ENCODE results near the gene CHST10.
A peak's percentile ranks its signal among the peaks of the same experiment; 100 is the strongest.
"Not testable (repeated sequence)": the region's sequence is repeated elsewhere in the genome, so short reads cannot be mapped to it uniquely, and the experiment has no call there.

Gene CHST10

GRCh38 chr2:100391735-100392515, 25.5 kb downstream of the CHST10 start:
- DNase-seq, result no peak

- no peak for DNase-seq
Observed at GRCh38 chr2:100390001-100390940, 27.2 kb downstream of the CHST10 start.

DNA sequence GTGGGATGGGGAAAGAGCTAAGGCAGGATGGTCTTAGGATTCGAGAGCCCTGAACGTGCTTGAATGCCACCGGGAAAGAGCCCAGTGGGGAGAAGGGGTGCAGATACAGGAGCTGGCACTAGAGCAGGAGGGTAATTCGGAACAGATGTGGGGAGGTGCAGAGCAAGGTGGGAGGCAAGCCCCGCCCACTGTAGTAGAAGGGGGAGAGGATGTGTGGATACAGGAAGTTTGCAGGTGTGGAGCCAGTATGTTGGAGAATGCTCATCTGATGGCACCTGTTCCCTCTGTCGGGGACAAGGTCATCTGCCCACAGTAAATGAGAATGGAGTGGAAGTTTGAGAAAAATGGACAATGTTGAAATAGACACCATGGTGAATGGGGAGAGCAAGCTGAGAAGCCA, 28.8 kb downstream of the CHST10 start:
- no peak for DNase-seq

- DNase-seq, result no peak
Observed at GRCh38 chr2:100383954-100384353, 33.5 kb downstream of the CHST10 start.

- no peak for DNase-seq
Observed at GRCh38 chr2:100383306-100383705, 34.2 kb downstream of the CHST10 start.

DNA sequence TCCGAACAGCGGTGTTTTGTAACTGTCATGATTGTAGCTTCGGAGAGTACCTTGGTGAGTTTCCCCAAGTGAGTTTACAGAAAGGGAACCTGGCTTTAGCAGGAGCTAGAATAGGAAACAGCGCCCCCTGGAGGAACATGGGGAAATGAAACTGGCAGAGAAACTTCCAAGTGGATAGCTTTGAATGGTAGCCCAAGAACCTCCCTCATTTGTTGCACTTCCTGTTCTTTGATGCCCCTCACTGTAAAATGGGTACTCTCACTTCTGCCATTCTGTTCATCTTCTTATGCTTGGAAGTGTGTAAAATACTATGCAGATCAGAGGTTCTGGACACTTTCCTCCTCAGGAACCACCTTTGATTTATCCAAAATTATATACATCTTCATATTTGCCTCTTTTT, 36.2 kb downstream of the CHST10 start:
- peak; percentile 49 for DNase-seq

- no peak for DNase-seq
Observed at GRCh38 chr2:100380681-100381080, 36.8 kb downstream of the CHST10 start.

DNA sequence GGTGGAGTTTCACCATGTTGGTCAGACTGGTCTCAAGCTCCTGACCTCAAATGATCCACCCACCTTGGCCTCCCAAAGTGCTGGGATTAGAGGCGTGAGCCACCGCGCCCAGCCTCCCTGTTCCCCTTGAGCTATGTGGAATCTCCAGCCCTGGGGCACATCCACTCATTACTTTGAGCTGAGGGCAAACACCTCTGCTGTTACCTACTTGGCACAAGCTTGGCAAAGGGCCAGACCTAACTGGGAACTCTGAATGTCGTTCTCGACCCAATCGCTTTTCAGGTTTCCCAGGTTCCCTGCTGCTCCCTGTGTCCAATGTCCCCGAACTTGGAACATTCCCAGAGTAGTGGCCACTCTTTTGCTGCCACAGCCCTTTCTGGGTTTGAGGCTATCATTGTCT, 40.6 kb downstream of the CHST10 start:
- DNase-seq, result no peak

DNA sequence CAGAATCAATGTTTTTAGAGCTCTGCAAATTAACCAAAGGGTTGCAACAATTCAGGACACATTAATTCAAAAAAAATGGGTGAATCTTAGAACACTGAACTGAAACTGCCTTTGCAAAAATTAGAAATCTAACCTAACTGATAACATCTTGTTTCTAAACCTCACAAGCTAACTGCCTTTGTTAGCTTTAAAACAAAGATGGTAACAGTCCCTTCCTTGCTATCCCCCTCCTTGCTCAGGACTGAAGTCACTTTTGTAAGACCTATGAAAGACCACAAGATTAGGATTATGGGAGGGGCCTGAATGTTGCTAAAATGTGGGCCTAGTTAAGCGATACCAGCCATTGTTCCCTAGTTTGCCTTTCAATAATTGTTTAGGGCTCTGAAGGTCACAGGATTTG, 50.3 kb downstream of the CHST10 start:
- DNase-seq, result no peak

DNA sequence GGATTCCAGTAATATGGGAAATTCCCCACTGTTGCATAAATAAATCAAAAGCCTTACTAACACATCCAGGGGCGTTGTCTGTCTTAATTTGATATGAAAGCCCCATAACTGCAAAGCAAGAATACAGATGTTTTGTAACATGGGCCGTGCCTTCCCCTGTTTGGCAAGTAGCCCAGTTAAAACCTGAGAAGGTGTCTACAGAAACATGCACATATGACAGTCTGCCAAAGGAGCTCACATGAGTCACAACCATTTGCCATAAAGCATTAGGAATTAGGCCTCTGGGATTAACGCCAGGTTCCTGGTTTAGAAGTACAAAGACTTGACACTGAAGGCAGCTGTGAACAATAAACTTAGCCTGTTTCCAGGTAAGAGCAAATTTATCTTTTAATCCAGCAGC, 52.0 kb downstream of the CHST10 start:
- no peak for DNase-seq

- not testable (repeated sequence) for DNase-seq
Observed at GRCh38 chr2:100362269-100362668, 55.2 kb downstream of the CHST10 start.

DNA sequence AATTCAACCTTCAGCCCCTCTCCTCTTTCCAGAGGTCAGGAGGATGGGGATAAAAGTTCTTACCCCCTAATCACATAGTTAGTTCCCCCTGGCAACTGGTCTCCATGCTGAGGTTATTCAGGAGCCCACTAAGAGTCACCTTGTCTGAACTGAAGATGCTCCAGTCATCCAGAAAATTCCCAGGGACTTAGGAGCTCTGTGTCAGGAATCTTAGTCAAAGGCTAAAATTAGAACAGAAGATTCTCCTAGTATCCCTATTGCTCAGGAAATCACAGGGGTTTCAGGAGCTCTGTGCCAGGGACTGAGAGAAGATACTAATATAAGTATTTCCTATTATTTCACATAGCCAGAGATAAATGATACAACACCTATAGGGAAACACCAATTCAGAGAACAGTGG, 57.9 kb downstream of the CHST10 start:
- no peak for DNase-seq

- DNase-seq, result no peak
Observed at GRCh38 chr2:100358554-100358953, 58.9 kb downstream of the CHST10 start.

DNA sequence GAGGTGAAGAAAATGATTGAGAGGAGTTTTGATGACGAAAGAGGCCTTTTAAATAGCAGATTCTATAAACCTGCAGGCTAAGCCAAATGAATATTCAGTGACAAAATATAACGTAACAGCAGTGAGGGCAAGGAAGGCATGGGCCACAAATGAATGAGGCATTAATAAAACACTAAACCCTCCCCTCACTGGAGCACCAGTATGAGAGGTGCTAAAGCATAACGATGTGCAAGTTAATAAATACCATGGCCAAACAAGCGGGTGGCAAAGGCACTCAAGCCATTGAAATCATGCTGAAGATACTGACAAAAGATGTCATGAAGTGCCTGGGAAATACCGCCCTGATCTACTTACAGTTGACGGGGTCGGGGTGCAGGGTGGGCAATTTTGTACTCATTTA, 64.9 kb downstream of the CHST10 start:
- DNase-seq, result no peak

DNA sequence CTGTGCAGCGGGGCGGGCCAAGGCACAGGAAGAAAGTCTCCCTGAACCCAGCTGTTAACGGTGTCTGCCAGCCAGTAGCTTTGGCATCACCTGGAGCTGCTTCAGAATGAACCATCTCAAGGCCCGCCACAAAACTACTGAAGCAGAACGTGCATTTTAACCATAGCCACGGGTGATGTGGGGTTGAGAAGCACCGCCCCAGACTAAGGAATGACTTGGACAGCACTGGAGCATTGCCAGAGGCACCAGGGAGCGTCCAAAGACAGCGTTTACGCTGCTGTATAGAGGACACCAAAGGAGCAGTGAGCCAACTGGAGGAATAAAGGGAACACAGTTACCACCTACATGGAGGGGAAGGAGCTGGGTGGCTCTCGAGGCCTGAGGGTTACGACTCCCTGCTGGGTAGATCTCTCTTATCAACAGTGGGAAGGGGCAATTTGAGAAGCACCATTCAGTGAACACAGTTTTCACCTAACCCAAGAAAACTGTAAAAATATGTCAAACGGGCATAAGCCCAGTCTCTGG, 66.7 kb downstream of the CHST10 start:
- no peak for DNase-seq

GRCh38 chr2:100345144-100345543, 72.3 kb downstream of the CHST10 start:
- DNase-seq, result not testable (repeated sequence)

- DNase-seq, result no peak
Observed at GRCh38 chr2:100344433-100344832, 73.0 kb downstream of the CHST10 start.

DNA sequence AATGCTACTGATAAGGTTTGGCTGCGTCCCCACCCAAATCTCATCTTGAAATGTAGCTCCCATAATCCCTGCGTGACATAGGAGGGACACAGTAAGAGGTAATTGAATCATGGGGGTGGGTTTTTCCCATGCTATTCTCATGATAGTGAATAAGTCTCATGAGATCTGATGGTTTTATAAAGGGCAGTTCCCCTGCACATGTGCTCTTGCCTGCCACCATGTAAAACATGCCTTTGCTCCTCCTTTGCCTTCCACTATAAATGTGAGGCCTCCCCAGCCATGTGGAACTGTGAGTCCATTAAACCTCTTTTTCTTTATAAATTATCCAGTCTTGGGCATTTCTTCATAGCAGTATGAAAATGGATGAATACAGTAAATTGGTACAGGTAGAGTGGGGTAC, 75.0 kb downstream of the CHST10 start:
- DNase-seq, result not testable (repeated sequence)

All from CD4-positive, alpha-beta T cell treated with Interleukin-4 for 4 hours (primary cell).